Left lung (tissue), 10 donors: ENCODE measurements around the gene FBXO31. TPM values are rescaled to one million over a fixed set of nuclear protein-coding genes. Genes with fewer than 3 reads are reported as not detected.
"Not testable (repeated sequence)": the region's sequence is repeated elsewhere in the genome, so short reads cannot be mapped to it uniquely, and the experiment has no call there.

ENCODE experiments used
- ATAC-seq: fragments of 200-7000 bp; cut with Tn5 transposase; one replicate; pipeline ENCODE4 v1.9.1; 2020; ENCODE audit warnings: moderate library complexity
- DNase-seq, 4 donors: peaks; one replicate each; pipeline ENCODE4 v3.0.0-alpha.2; 2013 to 2020
- H3K27ac ChIP-seq, 2 donors: fragments of 200-600 bp; sonication (generic) in 1 of 2; one replicate each; pipeline versions ENCODE4 v1.5.0 to v1.8.0; 2020 to 2021
- H3K27me3 ChIP-seq, 2 donors: fragments of 200-600 bp; sonication (generic) in 1 of 2; one replicate each; pipeline versions ENCODE4 v1.5.0 to v1.8.0; 2020 to 2021
- H3K36me3 ChIP-seq, 2 donors: fragments of 200-600 bp; sonication (generic) in 1 of 2; one replicate each; pipeline versions ENCODE4 v1.5.0 to v1.8.0; 2020 to 2021
- H3K4me1 ChIP-seq, 2 donors: fragments of 200-600 bp; one replicate each; pipeline ENCODE4 v1.8.0; 2021
- H3K4me3 ChIP-seq, 2 donors: fragments of 200-600 bp; sonication (generic) in 1 of 2; one replicate each; pipeline versions ENCODE4 v1.5.0 to v1.8.0; 2020 to 2021; ENCODE audit warnings: mild to moderate bottlenecking in 1 of 2
- H3K9me3 ChIP-seq, 2 donors: fragments of 200-600 bp; sonication (generic) in 1 of 2; one replicate each; pipeline versions ENCODE4 v1.5.0 to v1.8.0; 2020 to 2021
- intact Hi-C, 2 donors: fragments of 100-400 bp; cut with DNase I; formaldehyde crosslinking; loops; one replicate each; pipeline versions ENCODE4 v1.11.2 to v1.14.2; 2022
- polyA plus RNA-seq, 6 donors: library from polyadenylated mRNA; unstranded; fragments of 120-200 nt; gene quantifications; one replicate each; pipeline ENCODE4 v1.2.1, GENCODE V29; 2013; ENCODE audit not compliant: insufficient read length in 6 of 6
- total RNA-seq, 2 donors: library from RNA; stranded (reverse); fragmentation: NEBNext Ultra II Directional; extraction: Animal tissue kit (Norgen Biotek cat#: 25700); gene quantifications; one replicate each; pipeline ENCODE4 v1.2.1, GENCODE V29; 2021
- TF ChIP-seq, protein P1 (sequence below), 2 donors: fragments of 200-600 bp; sonication (generic) in 1 of 2; IDR thresholded peaks; one replicate each; pipeline versions ENCODE4 v1.5.0 to v1.8.0; 2021; ENCODE audit warnings: antibody characterized with exemption in 2 of 2
- donor health status: DM: no; HTN: yes; CAD: no.
- donor health status: DM: no; HTN: no; CAD: no.

The FBXO31 gene
- total and polyA plus RNA-seq, 8 donors: 21.0 to 25.8 (median 23.0) TPM

DNA sequence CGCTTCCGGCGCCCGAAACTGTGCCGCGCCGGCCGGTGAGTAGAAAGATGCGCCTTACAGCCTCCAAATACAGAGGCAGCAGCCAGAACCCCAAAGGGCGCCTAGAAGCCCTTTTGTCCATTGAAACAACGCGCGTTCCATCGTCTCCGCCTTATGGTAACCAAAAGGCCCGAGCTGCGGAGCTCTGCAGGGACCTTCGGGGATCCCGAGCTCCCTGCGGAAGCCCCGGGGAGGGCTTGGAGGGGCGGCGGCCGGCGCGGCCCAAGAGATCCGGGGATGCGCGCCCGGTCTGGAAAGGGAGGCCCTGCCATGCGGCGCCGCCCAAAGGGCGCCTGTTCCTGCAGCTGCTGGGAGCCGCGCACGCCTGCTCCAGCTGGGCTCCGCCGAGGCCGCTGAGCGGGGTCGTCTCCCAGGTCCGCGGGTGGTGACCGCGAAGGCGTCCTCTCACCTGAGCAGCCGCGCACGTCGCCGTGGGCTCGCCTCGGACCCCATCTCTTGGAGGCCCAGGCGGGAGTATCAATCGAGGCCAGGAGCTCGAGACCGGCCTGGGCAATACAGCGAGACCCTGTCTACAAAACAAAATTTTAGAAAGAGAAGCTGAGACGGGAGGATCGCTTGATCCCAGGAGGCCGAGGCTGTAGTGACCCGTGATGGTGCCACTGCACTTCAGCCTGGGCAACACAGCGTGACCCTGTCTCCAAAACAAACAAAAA is 742 bp upstream of the FBXO31 start:
- TF ChIP-seq, protein P1, sequence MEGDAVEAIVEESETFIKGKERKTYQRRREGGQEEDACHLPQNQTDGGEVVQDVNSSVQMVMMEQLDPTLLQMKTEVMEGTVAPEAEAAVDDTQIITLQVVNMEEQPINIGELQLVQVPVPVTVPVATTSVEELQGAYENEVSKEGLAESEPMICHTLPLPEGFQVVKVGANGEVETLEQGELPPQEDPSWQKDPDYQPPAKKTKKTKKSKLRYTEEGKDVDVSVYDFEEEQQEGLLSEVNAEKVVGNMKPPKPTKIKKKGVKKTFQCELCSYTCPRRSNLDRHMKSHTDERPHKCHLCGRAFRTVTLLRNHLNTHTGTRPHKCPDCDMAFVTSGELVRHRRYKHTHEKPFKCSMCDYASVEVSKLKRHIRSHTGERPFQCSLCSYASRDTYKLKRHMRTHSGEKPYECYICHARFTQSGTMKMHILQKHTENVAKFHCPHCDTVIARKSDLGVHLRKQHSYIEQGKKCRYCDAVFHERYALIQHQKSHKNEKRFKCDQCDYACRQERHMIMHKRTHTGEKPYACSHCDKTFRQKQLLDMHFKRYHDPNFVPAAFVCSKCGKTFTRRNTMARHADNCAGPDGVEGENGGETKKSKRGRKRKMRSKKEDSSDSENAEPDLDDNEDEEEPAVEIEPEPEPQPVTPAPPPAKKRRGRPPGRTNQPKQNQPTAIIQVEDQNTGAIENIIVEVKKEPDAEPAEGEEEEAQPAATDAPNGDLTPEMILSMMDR (IDR thresholded peaks at IDR 0.05): no peak
- peak overlapping the region; percentile 61 to 62 for H3K4me3 ChIP-seq
- peaks cover 17 to 60% of the 10 kb centered on the region in 2 donors for H3K4me1 ChIP-seq
- no peaks in the 10 kb centered on the region for H3K9me3 ChIP-seq
- no peaks in the 10 kb centered on the region for H3K36me3 ChIP-seq
- intact Hi-C loops: no loop called here
- no peaks in the 10 kb centered on the region for H3K27me3 ChIP-seq
- DNase-seq: peak in 2 of 4 donors; percentile 54 to 90
- peak overlapping the region; percentile 85 to 93 for H3K27ac ChIP-seq
- peak; percentile 36 for ATAC-seq

GRCh38 chr16:87382023-87382785 is 1.4 kb downstream of the FBXO31 start:
- H3K4me1 ChIP-seq: peaks cover 13 to 41% of the 10 kb centered on the region in 2 donors
- ATAC-seq (no peak), DNase-seq (peak in 2 of 4 donors; percentile 12 to 54)
- peak overlapping the region; percentile 61 to 62 for H3K4me3 ChIP-seq
- peak overlapping the region; percentile 85 to 93 for H3K27ac ChIP-seq
- H3K9me3 ChIP-seq: no peaks in the 10 kb centered on the region
- H3K36me3 ChIP-seq: no peaks in the 10 kb centered on the region
- intact Hi-C loops: no loop called here
- no peaks in the 10 kb centered on the region for H3K27me3 ChIP-seq
- TF ChIP-seq, protein P1 (IDR thresholded peaks at IDR 0.05): no peak

- no peak for DNase-seq
- Histone ChIP-seq H3K9me3 (no peaks in the 10 kb centered on the region), H3K4me3 (peak overlapping the region in 1 of 2 donors; percentile 62), H3K4me1 (peaks cover 13 to 40% of the 10 kb centered on the region in 2 donors), H3K27ac (peak overlapping the region in 1 of 2 donors; percentile 0), H3K36me3 (no peaks in the 10 kb centered on the region), H3K27me3 (no peaks in the 10 kb centered on the region)
- ATAC-seq: no peak
- intact Hi-C loops: no loop called here
- TF ChIP-seq, protein P1 (IDR thresholded peaks at IDR 0.05): no peak
These were observed 2.7 kb downstream of the FBXO31 start for GRCh38 chr16:87380881-87381280.

- Histone ChIP-seq H3K27me3 (no peaks in the 10 kb centered on the region), H3K27ac (peak overlapping the region in 1 of 2 donors; percentile 0), H3K36me3 (no peaks in the 10 kb centered on the region), H3K4me3 (no peak overlapping the region), H3K9me3 (no peaks in the 10 kb centered on the region), H3K4me1 (peaks cover 13 to 45% of the 10 kb centered on the region in 2 donors)
- DNase-seq (peak in 1 of 4 donors; percentile 23), ATAC-seq (no peak)
- TF ChIP-seq, protein P1 (IDR thresholded peaks at IDR 0.05): no peak
- intact Hi-C loops: no loop called here
These were observed 3.2 kb downstream of the FBXO31 start for GRCh38 chr16:87380403-87380802.

DNA sequence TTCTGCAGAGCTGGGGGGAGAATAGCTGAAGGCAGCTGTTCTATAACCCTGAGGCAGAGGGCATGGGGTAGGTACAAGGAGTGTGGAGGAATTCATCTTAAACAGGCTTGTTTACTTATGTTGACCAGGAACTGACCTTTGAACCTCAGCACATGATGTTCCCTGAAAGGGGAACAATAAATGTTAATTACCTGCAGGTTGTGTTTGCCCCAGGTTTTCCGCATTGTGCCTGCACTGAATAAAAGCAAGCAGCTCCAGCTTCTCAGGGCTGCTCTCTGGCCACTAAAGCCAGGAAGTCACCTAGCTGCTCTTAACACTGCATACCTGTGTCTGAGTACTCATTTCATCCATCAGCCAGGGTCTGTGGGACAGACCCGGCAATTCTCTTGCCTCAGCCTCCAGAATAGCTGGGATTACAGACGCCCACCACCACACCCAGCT is 4.2 kb downstream of the FBXO31 start:
- ATAC-seq, H3K9me3 ChIP-seq, DNase-seq, H3K27ac ChIP-seq, H3K27me3 ChIP-seq, H3K36me3 ChIP-seq, intact Hi-C loops, H3K4me3 ChIP-seq: not testable (repeated sequence)
- peaks cover 13 to 38% of the 10 kb centered on the region in 2 donors for H3K4me1 ChIP-seq
